Epithelial cell of proximal tubule (primary cell): ENCODE measurements around the gene AVL9. TPM values are rescaled to one million over a fixed set of nuclear protein-coding genes. Genes with fewer than 3 reads are reported as not detected.
A peak's percentile ranks its signal among the peaks of the same experiment; 100 is the strongest.
"Not testable (repeated sequence)": the region's sequence is repeated elsewhere in the genome, so short reads cannot be mapped to it uniquely, and the experiment has no call there.

Source experiments
- DNase-seq: peaks from one replicate; pipeline ENCODE4 v3.0.0-alpha.2; 2011; ENCODE audit warnings: low read depth
- H3K4me3 ChIP-seq: 2 replicates; pipeline ENCODE4 v1.5.1; 2011; ENCODE audit warnings: low read depth, mild to moderate bottlenecking, low read length
- CTCF ChIP-seq: conservative IDR thresholded peaks from 2 replicates; pipeline ENCODE4 v1.5.1; 2012; ENCODE audit warnings: low read depth, mild to moderate bottlenecking, low read length
- total RNA-seq: library from RNA; depleted of rRNA; stranded (reverse); fragments of >200 nt; gene quantifications from 2 replicates; pipeline ENCODE4 v1.2.3, GENCODE V29; 2015

AVL9 gene
- total RNA-seq, 1 donor from 2014 or later = 56.7 TPM

DNA sequence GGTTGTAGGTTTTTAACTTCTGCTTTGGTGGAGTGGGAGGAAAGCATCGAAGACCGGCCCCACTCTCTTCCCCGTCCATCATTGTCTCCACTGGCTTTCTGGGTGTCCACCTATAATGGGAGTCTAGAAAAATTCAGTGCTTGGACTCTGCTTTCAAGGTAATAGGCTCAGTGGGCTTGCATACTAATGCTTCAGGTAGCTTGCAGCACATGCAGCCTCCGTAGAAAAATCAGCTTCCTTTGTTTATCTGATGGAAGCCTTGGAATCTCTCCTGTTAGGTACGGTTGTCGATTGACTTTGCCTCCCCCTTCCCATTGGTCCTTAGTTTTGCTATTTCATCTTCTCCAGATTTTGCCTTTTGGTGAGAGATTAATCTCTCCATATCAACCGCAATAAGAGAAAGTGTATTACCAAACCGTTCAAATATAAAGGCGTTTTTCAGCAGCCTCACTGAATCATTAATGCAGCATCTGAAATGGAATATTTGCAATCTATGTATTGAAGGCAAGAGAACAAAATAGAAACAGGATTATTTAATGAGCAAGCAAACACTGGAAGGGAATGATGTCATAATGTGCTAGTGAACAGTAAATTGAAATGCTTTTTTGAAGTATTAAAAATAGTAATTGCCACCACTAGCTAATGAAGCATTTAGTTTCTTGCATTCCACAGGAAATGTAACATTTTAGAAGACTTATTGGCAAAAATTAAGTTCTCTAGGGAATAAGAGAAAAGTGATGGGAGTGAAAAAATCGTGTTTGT is 944 bp downstream of the AVL9 start:
- peak overlapping the region; percentile 87 for H3K4me3 ChIP-seq
- no peak for TF ChIP-seq CTCF
- no peak for DNase-seq

DNA sequence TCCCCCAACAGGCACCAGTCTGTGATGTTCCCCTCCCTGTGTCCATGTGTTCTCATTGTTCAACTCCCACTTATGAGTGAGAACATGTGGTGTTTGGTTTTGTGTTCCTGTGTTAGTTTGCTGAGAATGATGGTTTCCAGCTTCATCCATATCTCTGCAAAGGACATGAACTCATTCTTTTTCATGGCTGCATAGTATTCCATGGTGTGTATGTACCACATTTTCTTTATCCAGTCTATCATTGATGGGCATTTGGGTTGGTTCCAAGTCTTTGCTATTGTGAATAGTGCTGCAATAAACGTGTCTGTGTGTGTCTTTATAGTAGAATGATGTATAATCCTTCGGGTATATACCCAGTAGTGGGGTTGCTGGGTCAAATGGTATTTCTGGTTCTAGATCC is 4.5 kb downstream of the AVL9 start:
- H3K4me3 ChIP-seq, DNase-seq: not testable (repeated sequence)

DNA sequence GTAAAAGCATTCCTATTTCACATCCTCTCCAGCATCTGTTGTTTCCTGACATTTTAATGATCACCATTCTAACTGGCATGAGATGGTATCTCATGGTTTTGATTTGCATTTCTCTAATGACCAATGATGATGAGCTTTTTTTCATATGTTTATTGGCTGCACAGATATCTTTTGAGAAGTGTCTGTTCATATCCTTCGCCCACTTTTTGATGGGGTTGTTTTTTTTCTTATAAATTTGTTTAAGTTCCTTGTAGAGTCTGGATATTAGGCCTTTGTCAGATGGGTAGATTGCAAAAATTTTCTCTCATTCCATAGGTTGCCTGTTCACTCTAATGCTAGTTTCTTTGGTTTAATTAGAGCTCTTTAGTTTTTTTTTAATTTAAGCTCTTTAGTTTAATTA is 4.9 kb downstream of the AVL9 start:
- H3K4me3 ChIP-seq, DNase-seq: not testable (repeated sequence)

GRCh38 chr7:32500922-32501341 is 5.6 kb downstream of the AVL9 start:
- DNase-seq = no peak
- no peak overlapping the region for H3K4me3 ChIP-seq
- TF ChIP-seq CTCF = no peak

DNA sequence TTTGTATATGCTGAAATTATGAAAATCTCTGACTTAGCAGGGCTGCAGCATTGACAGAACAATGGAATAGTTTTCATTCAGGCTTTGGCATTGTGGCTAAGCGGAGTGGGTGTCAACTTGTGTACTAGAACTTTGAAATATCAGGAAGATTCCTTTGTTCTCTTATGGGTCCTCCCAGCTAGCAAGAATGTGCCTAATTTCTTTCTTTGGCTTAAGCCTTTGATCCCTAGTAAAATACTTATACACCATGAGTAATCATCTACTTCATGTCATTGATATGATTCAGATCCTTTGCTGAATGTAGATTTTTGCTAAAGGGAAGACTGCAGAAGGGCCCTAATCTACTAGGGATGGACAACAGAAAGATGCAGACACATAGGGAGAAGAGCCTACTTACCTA is 6.2 kb downstream of the AVL9 start:
- TF ChIP-seq CTCF = no peak
- no peak for DNase-seq
- H3K4me3 ChIP-seq = no peak overlapping the region

- TF ChIP-seq CTCF = no peak
- H3K4me3 ChIP-seq = no peak overlapping the region
- no peak for DNase-seq
Measured at GRCh38 chr7:32502728-32503127, 7.4 kb downstream of the AVL9 start.

DNA sequence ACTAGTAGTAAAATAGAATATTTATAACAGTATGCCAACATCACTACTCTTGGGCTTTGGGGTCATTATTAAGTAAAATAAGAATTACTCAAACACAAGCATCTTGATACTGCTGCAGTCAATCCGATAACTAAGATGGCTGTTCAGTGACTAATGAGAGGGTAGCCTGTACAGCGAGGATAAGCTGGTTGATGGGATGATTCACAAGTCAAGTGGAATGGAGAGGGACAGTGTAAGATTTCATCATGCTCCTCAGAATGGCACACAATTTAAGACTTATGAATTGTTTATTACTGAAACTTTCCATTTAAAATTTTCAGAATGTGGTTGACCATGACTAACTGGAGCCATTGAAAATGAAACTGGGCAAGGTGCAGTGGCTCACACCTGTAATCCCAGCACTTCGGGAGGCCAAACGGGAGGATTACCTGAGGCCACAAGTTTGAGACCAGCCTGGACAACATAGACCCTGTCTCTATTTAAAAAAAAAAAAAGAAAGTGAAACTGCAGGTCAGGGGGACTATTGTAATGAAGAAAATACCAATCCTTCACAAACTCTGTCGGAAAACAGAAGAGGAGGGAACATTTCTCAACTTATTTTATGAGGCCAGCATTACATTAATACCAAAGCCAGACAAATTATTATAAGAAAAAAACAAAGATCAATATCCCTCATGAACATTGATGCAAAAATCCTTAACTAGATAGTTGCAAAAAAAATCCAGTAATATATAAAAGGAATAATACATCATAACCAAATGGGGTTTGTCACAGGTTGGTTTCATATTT is 11.2 kb downstream of the AVL9 start:
- H3K4me3 ChIP-seq = no peak overlapping the region
- DNase-seq = peak; percentile 79

More for the DNA sequence above, 11.2 kb downstream of the AVL9 start:
- TF ChIP-seq CTCF = no peak
